Liver (tissue), 9 donors: ENCODE measurements around the gene FAM20C. TPM values are rescaled to one million over a fixed set of nuclear protein-coding genes. Genes with fewer than 3 reads are reported as not detected.

Experiments used
- DNase-seq: peaks from one replicate; pipeline ENCODE4 v3.0.0-alpha.2; 2017; ENCODE audit warnings: low spot score
- H3K27ac ChIP-seq, 2 donors: one replicate each; pipeline ENCODE4 v1.7.0; 2013; ENCODE audit warnings: inconsistent platforms in 2 of 2, low read length in 2 of 2, control low read depth in 1 of 2, low read depth in 1 of 2, mild to moderate bottlenecking in 1 of 2
- H3K27me3 ChIP-seq, 4 donors: one replicate each; pipeline versions ENCODE4 v1.6.1 to v1.7.0; 2013; ENCODE audit warnings: low read length in 3 of 4, inconsistent platforms in 1 of 4, mild to moderate bottlenecking in 1 of 4, moderate library complexity in 1 of 4; ENCODE audit not compliant: control insufficient read depth in 4 of 4, insufficient read depth in 4 of 4
- H3K36me3 ChIP-seq, 4 donors: one replicate each; pipeline versions ENCODE4 v1.6.1 to v1.7.0; 2013; ENCODE audit warnings: low read length in 3 of 4, mild to moderate bottlenecking in 3 of 4, low read depth in 1 of 4, moderate library complexity in 1 of 4; ENCODE audit not compliant: control insufficient read depth in 4 of 4, insufficient read depth in 3 of 4
- H3K4me1 ChIP-seq, 4 donors: one replicate each; pipeline versions ENCODE4 v1.6.1 to v1.7.0; 2013; ENCODE audit warnings: low read length in 3 of 4, mild to moderate bottlenecking in 3 of 4, moderate library complexity in 1 of 4; ENCODE audit not compliant: control insufficient read depth in 4 of 4, insufficient read depth in 4 of 4
- H3K4me3 ChIP-seq, 3 donors: one replicate each; pipeline versions ENCODE4 v1.6.1 to v1.7.0; 2013; ENCODE audit warnings: low read length in 3 of 3, control low read depth in 1 of 3, low read depth in 1 of 3, mild to moderate bottlenecking in 1 of 3
- H3K9ac ChIP-seq, 2 donors: one replicate each; pipeline ENCODE4 v1.7.0; 2013; ENCODE audit warnings: low read length in 2 of 2, mild to moderate bottlenecking in 2 of 2, moderate library complexity in 2 of 2, control low read depth in 1 of 2, low read depth in 1 of 2
- H3K9me3 ChIP-seq, 4 donors: one replicate each; pipeline versions ENCODE4 v1.6.1 to v1.7.0; 2013; ENCODE audit warnings: low read length in 3 of 4; ENCODE audit not compliant: control insufficient read depth in 4 of 4
- EGR1 ChIP-seq, 2 donors: IDR thresholded peaks; 2 replicates each; pipeline ENCODE4 v1.6.1; 2016 to 2018; ENCODE audit warnings: antibody characterized with exemption in 2 of 2, low read depth in 2 of 2
- FOXA1 ChIP-seq: IDR thresholded peaks from 2 replicates; pipeline ENCODE4 v1.6.1; 2016; ENCODE audit warnings: antibody characterized with exemption
- FOXA2 ChIP-seq: IDR thresholded peaks from 2 replicates; pipeline ENCODE4 v1.6.1; 2016; ENCODE audit warnings: antibody characterized with exemption
- GABPA ChIP-seq, 2 donors: IDR thresholded peaks in 1 of 2; conservative IDR thresholded peaks in 1 of 2; 2 replicates each; pipeline ENCODE4 v1.6.1; 2016; ENCODE audit warnings: antibody characterized with exemption in 2 of 2, mild to moderate bottlenecking in 1 of 2, moderate library complexity in 1 of 2
- HNF4A ChIP-seq, 2 donors: conservative IDR thresholded peaks; 2 replicates each; pipeline ENCODE4 v1.6.1; 2016; ENCODE audit warnings: antibody characterized with exemption in 2 of 2, mild to moderate bottlenecking in 2 of 2
- HNF4G ChIP-seq: IDR thresholded peaks from 2 replicates; pipeline ENCODE4 v1.6.1; 2016; ENCODE audit warnings: antibody characterized with exemption
- JUND ChIP-seq, 2 donors: IDR thresholded peaks; 2 replicates each; pipeline ENCODE4 v1.6.1; 2016; ENCODE audit warnings: antibody characterized with exemption in 2 of 2
- NR2F2 ChIP-seq: IDR thresholded peaks from 2 replicates; pipeline ENCODE4 v1.6.1; 2016; ENCODE audit warnings: antibody characterized with exemption
- RAD21 ChIP-seq, 2 donors: IDR thresholded peaks; 2 replicates each; pipeline ENCODE4 v1.6.1; 2016; ENCODE audit warnings: antibody characterized with exemption in 2 of 2, mild to moderate bottlenecking in 2 of 2
- RXRA ChIP-seq, 2 donors: IDR thresholded peaks; 2 replicates each; pipeline ENCODE4 v1.6.1; 2017 to 2018; ENCODE audit warnings: antibody characterized with exemption in 2 of 2, mild to moderate bottlenecking in 1 of 2
- SP1 ChIP-seq: IDR thresholded peaks from 2 replicates; pipeline ENCODE4 v1.6.1; 2018; ENCODE audit warnings: antibody characterized with exemption, mild to moderate bottlenecking
- TAF1 ChIP-seq: conservative IDR thresholded peaks from 2 replicates; pipeline ENCODE4 v1.6.1; 2016; ENCODE audit warnings: antibody characterized with exemption, mild to moderate bottlenecking
- YY1 ChIP-seq: IDR thresholded peaks from 2 replicates; pipeline ENCODE4 v1.6.1; 2016; ENCODE audit warnings: antibody characterized with exemption, mild to moderate bottlenecking
- WGBS: extraction: QIAGEN DNeasy Blood & Tissue Kit; methylation state at CpG from one replicate; pipeline ENCODE4 v1.1.7; 2013; 5-methylcytosine and 5-hydroxymethylcytosine counted together
- polyA plus RNA-seq, 2 donors: library from polyadenylated mRNA; stranded (reverse) in 1 of 2; unstranded in 1 of 2; fragments of 200-250 nt in 1 of 2; fragments of >200 nt in 1 of 2; fragmentation: Nextera tagmentation in 1 of 2; extraction: Ambion mirVana in 1 of 2; gene quantifications; one replicate each; pipeline versions ENCODE4 v1.2.1 to v1.2.3, GENCODE V29; 2013 to 2015
- total RNA-seq, 2 donors: library from RNA; depleted of rRNA; stranded (reverse); fragments of >200 nt; gene quantifications; one replicate each; pipeline ENCODE4 v1.2.3, GENCODE V29; 2014
- TF ChIP-seq, protein P1 (sequence below): fragments of 150-350 bp; IDR thresholded peaks from 2 replicates; pipeline ENCODE4 v1.5.1; 2017; ENCODE audit warnings: improper control_type of control experiment, low read depth, low read length; ENCODE audit not compliant: missing input control
- TF ChIP-seq, protein P2 (sequence below): IDR thresholded peaks from 2 replicates; pipeline ENCODE4 v1.6.1; 2016; ENCODE audit warnings: antibody characterized with exemption
- TF ChIP-seq, protein P3 (sequence below): IDR thresholded peaks from 2 replicates; pipeline ENCODE4 v1.6.1; 2016; ENCODE audit warnings: antibody characterized with exemption
- TF ChIP-seq, protein P4 (sequence below): IDR thresholded peaks from 2 replicates; pipeline ENCODE4 v1.6.1; 2016; ENCODE audit warnings: antibody characterized with exemption
- TF ChIP-seq, protein P5 (sequence below): IDR thresholded peaks from 2 replicates; pipeline ENCODE4 v1.6.1; 2016; ENCODE audit warnings: antibody characterized with exemption, mild to moderate bottlenecking
- donor health status: healthy.
- donor health status: healthy.
- donor health status: healthy.
- donor health status: healthy.
- donor health status: healthy.

Gene FAM20C
- total and polyA plus RNA-seq, 4 donors, result 13.4 to 40.4 (median 31.5) TPM

GRCh38 chr7:259751-260405 is 67.5 kb downstream of the FAM20C start (continued):
- TF ChIP-seq JUND (IDR thresholded peaks at IDR 0.05) (no peak), RXRA (IDR thresholded peaks at IDR 0.05) (no peak)
- TF ChIP-seq, protein P1, sequence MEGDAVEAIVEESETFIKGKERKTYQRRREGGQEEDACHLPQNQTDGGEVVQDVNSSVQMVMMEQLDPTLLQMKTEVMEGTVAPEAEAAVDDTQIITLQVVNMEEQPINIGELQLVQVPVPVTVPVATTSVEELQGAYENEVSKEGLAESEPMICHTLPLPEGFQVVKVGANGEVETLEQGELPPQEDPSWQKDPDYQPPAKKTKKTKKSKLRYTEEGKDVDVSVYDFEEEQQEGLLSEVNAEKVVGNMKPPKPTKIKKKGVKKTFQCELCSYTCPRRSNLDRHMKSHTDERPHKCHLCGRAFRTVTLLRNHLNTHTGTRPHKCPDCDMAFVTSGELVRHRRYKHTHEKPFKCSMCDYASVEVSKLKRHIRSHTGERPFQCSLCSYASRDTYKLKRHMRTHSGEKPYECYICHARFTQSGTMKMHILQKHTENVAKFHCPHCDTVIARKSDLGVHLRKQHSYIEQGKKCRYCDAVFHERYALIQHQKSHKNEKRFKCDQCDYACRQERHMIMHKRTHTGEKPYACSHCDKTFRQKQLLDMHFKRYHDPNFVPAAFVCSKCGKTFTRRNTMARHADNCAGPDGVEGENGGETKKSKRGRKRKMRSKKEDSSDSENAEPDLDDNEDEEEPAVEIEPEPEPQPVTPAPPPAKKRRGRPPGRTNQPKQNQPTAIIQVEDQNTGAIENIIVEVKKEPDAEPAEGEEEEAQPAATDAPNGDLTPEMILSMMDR, result no peak

DNA sequence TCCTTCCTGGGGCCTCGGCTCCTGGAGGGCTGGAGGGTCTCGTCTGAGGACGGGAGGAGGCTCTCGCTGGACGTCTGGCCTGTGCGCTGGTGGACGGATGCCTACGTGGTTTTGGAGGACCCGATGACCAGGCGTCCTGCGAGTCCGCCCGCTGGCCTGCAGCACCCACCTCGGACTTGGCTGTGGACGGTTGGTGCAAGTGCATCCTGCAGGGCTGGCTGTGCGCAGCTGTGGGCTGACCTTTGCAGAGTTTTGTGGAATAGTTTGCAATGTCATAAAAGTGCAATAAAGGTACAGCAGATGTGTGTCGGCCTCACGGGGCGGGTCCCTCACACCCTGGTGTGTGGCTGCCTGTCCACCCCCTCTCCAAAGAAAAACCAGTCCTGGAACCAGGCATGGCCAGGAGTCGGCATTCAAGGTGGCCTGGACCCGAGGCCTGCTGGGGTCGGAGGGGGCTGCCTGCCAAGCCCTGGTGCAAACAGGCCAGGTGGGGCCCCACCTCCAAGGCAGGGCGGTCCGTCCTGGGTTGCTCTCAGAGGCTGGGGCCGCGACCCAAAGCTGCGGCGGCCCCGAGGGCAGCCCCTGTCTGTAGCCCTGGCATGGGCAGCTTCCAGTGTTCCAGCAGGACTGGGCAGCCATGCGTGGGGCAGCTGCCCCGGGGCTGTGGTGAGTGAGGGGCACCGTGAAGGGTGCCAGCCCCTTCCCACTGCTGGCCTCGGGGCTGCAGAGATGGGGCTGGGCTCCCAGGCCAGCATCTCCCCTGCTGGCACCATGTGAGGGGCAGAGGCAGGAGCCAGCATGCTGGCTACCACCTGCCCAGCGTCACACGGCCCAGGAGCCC is 68.3 kb downstream of the FAM20C start:
- Histone ChIP-seq H3K4me1 (peaks cover 0 to 4% (median 0%) of the 10 kb centered on the region in 4 donors), H3K27ac (no peak overlapping the region), H3K4me3 (no peak overlapping the region), H3K27me3 (no peaks in the 10 kb centered on the region), H3K9me3 (peaks cover 0 to 6% (median 4%) of the 10 kb centered on the region in 4 donors), H3K9ac (no peak overlapping the region), H3K36me3 (peaks cover 10 to 43% (median 25%) of the 10 kb centered on the region in 4 donors)
- 92% methylated on average over 35 of the region's 35 CpGs for WGBS
- DNase-seq, result no peak
- TF ChIP-seq, protein P2, sequence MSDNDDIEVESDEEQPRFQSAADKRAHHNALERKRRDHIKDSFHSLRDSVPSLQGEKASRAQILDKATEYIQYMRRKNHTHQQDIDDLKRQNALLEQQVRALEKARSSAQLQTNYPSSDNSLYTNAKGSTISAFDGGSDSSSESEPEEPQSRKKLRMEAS, result no peak
- TF ChIP-seq FOXA1 (no peak), FOXA2 (no peak), HNF4A (conservative IDR thresholded peaks at IDR 0.05) (no peak), YY1 (no peak), TAF1 (no peak), RAD21 (IDR thresholded peaks at IDR 0.05) (no peak), GABPA (IDR thresholded peaks at IDR 0.05 in 1 of 2, conservative IDR thresholded peaks at IDR 0.05 in 1 of 2) (no peak), NR2F2 (no peak), EGR1 (IDR thresholded peaks at IDR 0.05; ENCODE audit: low read depth in 2 of 2) (no peak), HNF4G (no peak), RXRA (IDR thresholded peaks at IDR 0.05) (no peak), SP1 (no peak), JUND (IDR thresholded peaks at IDR 0.05) (no peak)
- TF ChIP-seq, protein P3, sequence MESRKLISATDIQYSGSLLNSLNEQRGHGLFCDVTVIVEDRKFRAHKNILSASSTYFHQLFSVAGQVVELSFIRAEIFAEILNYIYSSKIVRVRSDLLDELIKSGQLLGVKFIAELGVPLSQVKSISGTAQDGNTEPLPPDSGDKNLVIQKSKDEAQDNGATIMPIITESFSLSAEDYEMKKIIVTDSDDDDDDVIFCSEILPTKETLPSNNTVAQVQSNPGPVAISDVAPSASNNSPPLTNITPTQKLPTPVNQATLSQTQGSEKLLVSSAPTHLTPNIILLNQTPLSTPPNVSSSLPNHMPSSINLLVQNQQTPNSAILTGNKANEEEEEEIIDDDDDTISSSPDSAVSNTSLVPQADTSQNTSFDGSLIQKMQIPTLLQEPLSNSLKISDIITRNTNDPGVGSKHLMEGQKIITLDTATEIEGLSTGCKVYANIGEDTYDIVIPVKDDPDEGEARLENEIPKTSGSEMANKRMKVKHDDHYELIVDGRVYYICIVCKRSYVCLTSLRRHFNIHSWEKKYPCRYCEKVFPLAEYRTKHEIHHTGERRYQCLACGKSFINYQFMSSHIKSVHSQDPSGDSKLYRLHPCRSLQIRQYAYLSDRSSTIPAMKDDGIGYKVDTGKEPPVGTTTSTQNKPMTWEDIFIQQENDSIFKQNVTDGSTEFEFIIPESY, result no peak
- TF ChIP-seq, protein P1, result no peak
- TF ChIP-seq, protein P4, sequence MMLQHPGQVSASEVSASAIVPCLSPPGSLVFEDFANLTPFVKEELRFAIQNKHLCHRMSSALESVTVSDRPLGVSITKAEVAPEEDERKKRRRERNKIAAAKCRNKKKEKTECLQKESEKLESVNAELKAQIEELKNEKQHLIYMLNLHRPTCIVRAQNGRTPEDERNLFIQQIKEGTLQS, result no peak
- TF ChIP-seq, protein P5, sequence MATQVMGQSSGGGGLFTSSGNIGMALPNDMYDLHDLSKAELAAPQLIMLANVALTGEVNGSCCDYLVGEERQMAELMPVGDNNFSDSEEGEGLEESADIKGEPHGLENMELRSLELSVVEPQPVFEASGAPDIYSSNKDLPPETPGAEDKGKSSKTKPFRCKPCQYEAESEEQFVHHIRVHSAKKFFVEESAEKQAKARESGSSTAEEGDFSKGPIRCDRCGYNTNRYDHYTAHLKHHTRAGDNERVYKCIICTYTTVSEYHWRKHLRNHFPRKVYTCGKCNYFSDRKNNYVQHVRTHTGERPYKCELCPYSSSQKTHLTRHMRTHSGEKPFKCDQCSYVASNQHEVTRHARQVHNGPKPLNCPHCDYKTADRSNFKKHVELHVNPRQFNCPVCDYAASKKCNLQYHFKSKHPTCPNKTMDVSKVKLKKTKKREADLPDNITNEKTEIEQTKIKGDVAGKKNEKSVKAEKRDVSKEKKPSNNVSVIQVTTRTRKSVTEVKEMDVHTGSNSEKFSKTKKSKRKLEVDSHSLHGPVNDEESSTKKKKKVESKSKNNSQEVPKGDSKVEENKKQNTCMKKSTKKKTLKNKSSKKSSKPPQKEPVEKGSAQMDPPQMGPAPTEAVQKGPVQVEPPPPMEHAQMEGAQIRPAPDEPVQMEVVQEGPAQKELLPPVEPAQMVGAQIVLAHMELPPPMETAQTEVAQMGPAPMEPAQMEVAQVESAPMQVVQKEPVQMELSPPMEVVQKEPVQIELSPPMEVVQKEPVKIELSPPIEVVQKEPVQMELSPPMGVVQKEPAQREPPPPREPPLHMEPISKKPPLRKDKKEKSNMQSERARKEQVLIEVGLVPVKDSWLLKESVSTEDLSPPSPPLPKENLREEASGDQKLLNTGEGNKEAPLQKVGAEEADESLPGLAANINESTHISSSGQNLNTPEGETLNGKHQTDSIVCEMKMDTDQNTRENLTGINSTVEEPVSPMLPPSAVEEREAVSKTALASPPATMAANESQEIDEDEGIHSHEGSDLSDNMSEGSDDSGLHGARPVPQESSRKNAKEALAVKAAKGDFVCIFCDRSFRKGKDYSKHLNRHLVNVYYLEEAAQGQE, result no peak
